ENCODE measurements around the gene GALK1.

DNA sequence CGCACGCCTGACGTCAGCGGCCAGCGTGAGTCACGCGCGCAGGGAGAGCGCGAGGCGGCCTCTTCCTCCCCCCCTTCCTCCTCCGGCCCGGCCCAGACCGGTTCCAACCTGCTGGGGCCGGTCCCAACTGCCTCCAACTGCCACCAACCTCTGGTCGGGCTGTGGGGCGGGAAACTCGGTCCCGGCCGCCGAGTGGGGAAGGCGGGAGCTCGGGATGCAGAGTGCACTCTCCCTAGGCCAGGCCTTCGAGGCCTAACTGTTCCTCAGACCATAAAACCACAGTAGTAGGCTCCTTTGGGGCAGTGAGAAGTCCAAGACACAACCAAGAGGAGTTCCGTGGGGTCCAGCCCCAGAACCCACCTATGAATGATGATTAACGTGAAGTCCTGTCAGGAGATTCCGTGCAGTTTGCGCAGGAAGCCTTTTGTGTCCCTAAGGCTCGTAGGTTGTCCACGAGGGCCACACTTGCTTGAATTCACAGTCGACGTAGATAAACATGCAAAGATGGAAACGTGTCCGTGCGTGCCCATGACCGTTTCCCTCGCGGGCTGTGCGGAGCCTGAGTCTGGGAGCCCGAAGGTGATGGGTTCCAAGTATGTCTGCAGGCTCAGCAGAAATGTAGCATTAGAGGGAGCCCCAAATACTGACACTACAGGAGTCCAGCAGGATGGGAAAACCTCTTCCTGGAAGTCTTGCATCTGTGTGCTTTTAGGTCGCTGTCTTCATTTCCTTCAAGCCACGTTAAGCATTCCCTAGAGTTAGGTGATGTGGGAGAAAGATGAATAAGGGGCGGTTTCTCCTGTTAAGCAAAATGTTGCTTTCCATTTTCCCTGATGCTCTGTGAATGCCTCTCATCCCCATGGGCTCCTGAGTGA is 20.3 kb upstream of the GALK1 start:
- TF ChIP-seq EZH2 (IDR thresholded peaks at IDR 0.05; ENCODE audit: low read length, missing control alignments) = no peak
- TF ChIP-seq, protein P1, sequence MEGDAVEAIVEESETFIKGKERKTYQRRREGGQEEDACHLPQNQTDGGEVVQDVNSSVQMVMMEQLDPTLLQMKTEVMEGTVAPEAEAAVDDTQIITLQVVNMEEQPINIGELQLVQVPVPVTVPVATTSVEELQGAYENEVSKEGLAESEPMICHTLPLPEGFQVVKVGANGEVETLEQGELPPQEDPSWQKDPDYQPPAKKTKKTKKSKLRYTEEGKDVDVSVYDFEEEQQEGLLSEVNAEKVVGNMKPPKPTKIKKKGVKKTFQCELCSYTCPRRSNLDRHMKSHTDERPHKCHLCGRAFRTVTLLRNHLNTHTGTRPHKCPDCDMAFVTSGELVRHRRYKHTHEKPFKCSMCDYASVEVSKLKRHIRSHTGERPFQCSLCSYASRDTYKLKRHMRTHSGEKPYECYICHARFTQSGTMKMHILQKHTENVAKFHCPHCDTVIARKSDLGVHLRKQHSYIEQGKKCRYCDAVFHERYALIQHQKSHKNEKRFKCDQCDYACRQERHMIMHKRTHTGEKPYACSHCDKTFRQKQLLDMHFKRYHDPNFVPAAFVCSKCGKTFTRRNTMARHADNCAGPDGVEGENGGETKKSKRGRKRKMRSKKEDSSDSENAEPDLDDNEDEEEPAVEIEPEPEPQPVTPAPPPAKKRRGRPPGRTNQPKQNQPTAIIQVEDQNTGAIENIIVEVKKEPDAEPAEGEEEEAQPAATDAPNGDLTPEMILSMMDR (conservative IDR thresholded peaks at IDR 0.05 in 1 of 2, IDR thresholded peaks at IDR 0.05 in 1 of 2; ENCODE audit: low read depth in 1 of 2, low read length in 2 of 2) = no peak
